ENCODE data around the gene KCNN3.
"Not testable (repeated sequence)": the region's sequence is repeated elsewhere in the genome, so short reads cannot be mapped to it uniquely, and the experiment has no call there.

DNA sequence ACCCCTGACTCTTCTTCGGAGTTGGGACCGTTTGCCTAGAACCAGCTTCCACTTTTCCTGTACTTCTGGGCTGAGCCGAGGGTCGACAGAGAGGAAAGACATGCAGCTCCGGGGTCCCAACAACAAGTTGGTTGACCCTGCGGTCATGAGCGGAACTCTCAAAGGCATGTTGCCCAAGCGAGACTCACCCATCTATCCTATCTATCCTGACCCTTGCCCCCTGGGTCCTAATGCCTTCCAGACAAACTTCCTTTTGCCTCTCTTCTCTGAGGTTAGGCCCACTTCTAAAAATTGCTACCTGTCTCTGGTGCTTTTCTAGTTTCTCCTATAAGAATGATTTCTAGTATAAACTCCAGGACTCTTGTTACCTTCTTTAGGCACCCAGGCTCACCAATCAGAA lies 197.8 kb downstream of the KCNN3 start:
- TF ChIP-seq POLR2A, POLR2AphosphoS5, EP300 (IDR thresholded peaks at IDR 0.05): not testable (repeated sequence)
- TF ChIP-seq, protein P1, sequence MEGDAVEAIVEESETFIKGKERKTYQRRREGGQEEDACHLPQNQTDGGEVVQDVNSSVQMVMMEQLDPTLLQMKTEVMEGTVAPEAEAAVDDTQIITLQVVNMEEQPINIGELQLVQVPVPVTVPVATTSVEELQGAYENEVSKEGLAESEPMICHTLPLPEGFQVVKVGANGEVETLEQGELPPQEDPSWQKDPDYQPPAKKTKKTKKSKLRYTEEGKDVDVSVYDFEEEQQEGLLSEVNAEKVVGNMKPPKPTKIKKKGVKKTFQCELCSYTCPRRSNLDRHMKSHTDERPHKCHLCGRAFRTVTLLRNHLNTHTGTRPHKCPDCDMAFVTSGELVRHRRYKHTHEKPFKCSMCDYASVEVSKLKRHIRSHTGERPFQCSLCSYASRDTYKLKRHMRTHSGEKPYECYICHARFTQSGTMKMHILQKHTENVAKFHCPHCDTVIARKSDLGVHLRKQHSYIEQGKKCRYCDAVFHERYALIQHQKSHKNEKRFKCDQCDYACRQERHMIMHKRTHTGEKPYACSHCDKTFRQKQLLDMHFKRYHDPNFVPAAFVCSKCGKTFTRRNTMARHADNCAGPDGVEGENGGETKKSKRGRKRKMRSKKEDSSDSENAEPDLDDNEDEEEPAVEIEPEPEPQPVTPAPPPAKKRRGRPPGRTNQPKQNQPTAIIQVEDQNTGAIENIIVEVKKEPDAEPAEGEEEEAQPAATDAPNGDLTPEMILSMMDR (IDR thresholded peaks at IDR 0.05): not testable (repeated sequence)
